ENCODE data around the gene NFE2L3.

- TF ChIP-seq CTCF (IDR thresholded peaks at IDR 0.05) = no peak
- TF ChIP-seq POLR2AphosphoS5 (IDR thresholded peaks at IDR 0.05) = no peak
These were observed 40.6 kb downstream of the NFE2L3 start for GRCh38 chr7:26192485-26193087.

Data from breast epithelium (tissue), 3 donors.